Activated CD8-positive, alpha-beta T cell treated with anti-CD3 and anti-CD28 coated beads for 36 hours (primary cell): Measurements from ENCODE around the gene OR4K15. TPM values are rescaled to one million over a fixed set of nuclear protein-coding genes. Genes with fewer than 3 reads are reported as not detected.
"Not testable (repeated sequence)": the region's sequence is repeated elsewhere in the genome, so short reads cannot be mapped to it uniquely, and the experiment has no call there.

ENCODE experiments used
- ATAC-seq: fragments of 200-7000 bp; cut with Tn5 transposase; one replicate; pipeline ENCODE4 v1.10.0; 2021; ENCODE audit warnings: mild to moderate bottlenecking, moderate library complexity
- CTCF ChIA-PET: fragments of 350-600 bp; sonication (Branson Sonifier 250); formaldehyde crosslinking; loops from one replicate; lab custom pipeline; 2021; ENCODE audit warnings: antibody characterized with exemption; lab: Charles Lee
- POLR2A ChIA-PET: fragments of 350-600 bp; sonication (Branson Sonifier 250); formaldehyde crosslinking; loops from one replicate; lab custom pipeline; 2021; ENCODE audit warnings: antibody characterized with exemption; lab: Charles Lee
- DNase-seq: peaks from one replicate; pipeline ENCODE4 v3.0.0-alpha.2; 2020
- H3K27ac Mint-ChIP-seq: one replicate; pipeline ENCODE4 v1.8.0; 2021; ENCODE audit warnings: mild to moderate bottlenecking, mixed read lengths
- H3K27me3 Mint-ChIP-seq: one replicate; pipeline ENCODE4 v1.8.0; 2021; ENCODE audit warnings: mixed read lengths
- H3K36me3 Mint-ChIP-seq: one replicate; pipeline ENCODE4 v1.8.0; 2021; ENCODE audit warnings: low read depth, mixed read lengths
- H3K4me1 Mint-ChIP-seq: one replicate; pipeline ENCODE4 v1.8.0; 2021; ENCODE audit warnings: low read depth, mixed read lengths
- H3K4me3 Mint-ChIP-seq: one replicate; pipeline ENCODE4 v1.8.0; 2021; ENCODE audit warnings: mild to moderate bottlenecking, moderate library complexity, mixed read lengths
- H3K9me3 Mint-ChIP-seq: one replicate; pipeline ENCODE4 v1.8.0; 2021; ENCODE audit warnings: mixed read lengths
- CTCF ChIP-seq: fragments of 200-600 bp; IDR thresholded peaks from one replicate; pipeline ENCODE4 v1.8.0; 2022; ENCODE audit warnings: antibody characterized with exemption, mild to moderate bottlenecking
- intact Hi-C: fragments of 100-400 bp; cut with micrococcal nuclease; formaldehyde crosslinking; loops from one replicate; pipeline ENCODE4 v1.10.0; 2022
- total RNA-seq, 2 experiments: library from RNA; stranded (reverse); gene quantifications; one replicate each; pipeline ENCODE4 v1.2.3, GENCODE V29; 2021

OR4K15 gene
- total RNA-seq: not detected

GRCh38 chr14:19975291-19975690, at the start of gene OR4K15:
OR4K15 (plus strand) TSS chr14:19975591; CDS start chr14:19975591, 0 bp downstream.
- H3K9me3 Mint-ChIP-seq: peaks cover 3% of the 10 kb centered on the region

GRCh38 chr14:19930617-19931016, 44.8 kb upstream of the OR4K15 start, which contains the start of gene OR4K1:
OR4K1 (plus strand) TSS chr14:19930917; CDS start chr14:19935667, 4,750 bp downstream.
- H3K9me3 Mint-ChIP-seq: no peaks in the 10 kb centered on the region
- no peak within 1 kb of the TSS for H3K27ac Mint-ChIP-seq
- no peak for TF ChIP-seq CTCF
- ATAC-seq (no peak), DNase-seq (no peak)
- H3K4me3 Mint-ChIP-seq: no peak within 1 kb of the TSS
- ChIA-PET CTCF (no interaction called here), POLR2A (no interaction called here)
- no peaks in the 10 kb centered on the region for H3K4me1 Mint-ChIP-seq
- H3K36me3 Mint-ChIP-seq: no peaks in the 10 kb centered on the region
- intact Hi-C loops: no loop called here
- peaks cover 6% of the 10 kb centered on the region for H3K27me3 Mint-ChIP-seq

More at GRCh38 chr14:19975291-19975690, at the start of gene OR4K15:
- H3K36me3 Mint-ChIP-seq: no peaks in the 10 kb centered on the region
- ChIA-PET CTCF (no interaction called here), POLR2A (no interaction called here)
- no peak within 1 kb of the TSS for H3K4me3 Mint-ChIP-seq
- no peak for ATAC-seq
- DNase-seq: no peak
- no peak for TF ChIP-seq CTCF
- H3K4me1 Mint-ChIP-seq: peaks cover 27% of the 10 kb centered on the region
- no peak within 1 kb of the TSS for H3K27ac Mint-ChIP-seq
- intact Hi-C loops: no loop called here
- no peaks in the 10 kb centered on the region for H3K27me3 Mint-ChIP-seq

GRCh38 chr14:19941668-19942067, 33.7 kb upstream of the OR4K15 start:
- Mint-ChIP-seq H3K27me3 (no peaks in the 10 kb centered on the region), H3K4me3 (no peak overlapping the region), H3K27ac (no peak overlapping the region), H3K4me1 (no peaks in the 10 kb centered on the region), H3K36me3 (no peaks in the 10 kb centered on the region), H3K9me3 (no peaks in the 10 kb centered on the region)
- no peak for TF ChIP-seq CTCF
- ATAC-seq (no peak), DNase-seq (no peak)
- ChIA-PET POLR2A (no interaction called here), CTCF (no interaction called here)
- intact Hi-C loops: no loop called here

GRCh38 chr14:19947413-19948090, 27.8 kb upstream of the OR4K15 start:
- Mint-ChIP-seq H3K4me1 (no peaks in the 10 kb centered on the region), H3K9me3 (peaks cover 2% of the 10 kb centered on the region), H3K27me3 (no peaks in the 10 kb centered on the region), H3K4me3 (no peak overlapping the region), H3K36me3 (no peaks in the 10 kb centered on the region), H3K27ac (no peak overlapping the region)
- ChIA-PET POLR2A (no interaction called here), CTCF (no interaction called here)
- DNase-seq (no peak), ATAC-seq (no peak)
- intact Hi-C loops: no loop called here
- no peak for TF ChIP-seq CTCF

- ATAC-seq (no peak), DNase-seq (no peak)
- no peak overlapping the region for H3K4me3 Mint-ChIP-seq
- intact Hi-C loops: no loop called here
- no peak for TF ChIP-seq CTCF
- H3K27ac Mint-ChIP-seq: no peak overlapping the region
- CTCF ChIA-PET: no interaction called here
- no peaks in the 10 kb centered on the region for H3K27me3 Mint-ChIP-seq
- POLR2A ChIA-PET: no interaction called here
- no peaks in the 10 kb centered on the region for H3K36me3 Mint-ChIP-seq
- H3K9me3 Mint-ChIP-seq: peaks cover 2% of the 10 kb centered on the region
- H3K4me1 Mint-ChIP-seq: no peaks in the 10 kb centered on the region
Observed at GRCh38 chr14:19949218-19949617, 26.2 kb upstream of the OR4K15 start.

GRCh38 chr14:19969735-19970134, 5.7 kb upstream of the OR4K15 start:
- intact Hi-C loops, H3K9me3 Mint-ChIP-seq: not testable (repeated sequence)

More at GRCh38 chr14:19969735-19970134, 5.7 kb upstream of the OR4K15 start:
- DNase-seq, H3K27ac Mint-ChIP-seq, H3K4me3 Mint-ChIP-seq, POLR2A ChIA-PET, H3K36me3 Mint-ChIP-seq, CTCF ChIA-PET, H3K27me3 Mint-ChIP-seq, ATAC-seq: not testable (repeated sequence)
- peaks cover 22% of the 10 kb centered on the region for H3K4me1 Mint-ChIP-seq
